ENCODE results near the gene CHD1.

The CHD1 gene

GRCh38 chr5:98905857-98906688 lies 22.7 kb downstream of the CHD1 start:
- DNase-seq (ENCODE audit: low spot score): peak; percentile 25
- TF ChIP-seq, protein P1, sequence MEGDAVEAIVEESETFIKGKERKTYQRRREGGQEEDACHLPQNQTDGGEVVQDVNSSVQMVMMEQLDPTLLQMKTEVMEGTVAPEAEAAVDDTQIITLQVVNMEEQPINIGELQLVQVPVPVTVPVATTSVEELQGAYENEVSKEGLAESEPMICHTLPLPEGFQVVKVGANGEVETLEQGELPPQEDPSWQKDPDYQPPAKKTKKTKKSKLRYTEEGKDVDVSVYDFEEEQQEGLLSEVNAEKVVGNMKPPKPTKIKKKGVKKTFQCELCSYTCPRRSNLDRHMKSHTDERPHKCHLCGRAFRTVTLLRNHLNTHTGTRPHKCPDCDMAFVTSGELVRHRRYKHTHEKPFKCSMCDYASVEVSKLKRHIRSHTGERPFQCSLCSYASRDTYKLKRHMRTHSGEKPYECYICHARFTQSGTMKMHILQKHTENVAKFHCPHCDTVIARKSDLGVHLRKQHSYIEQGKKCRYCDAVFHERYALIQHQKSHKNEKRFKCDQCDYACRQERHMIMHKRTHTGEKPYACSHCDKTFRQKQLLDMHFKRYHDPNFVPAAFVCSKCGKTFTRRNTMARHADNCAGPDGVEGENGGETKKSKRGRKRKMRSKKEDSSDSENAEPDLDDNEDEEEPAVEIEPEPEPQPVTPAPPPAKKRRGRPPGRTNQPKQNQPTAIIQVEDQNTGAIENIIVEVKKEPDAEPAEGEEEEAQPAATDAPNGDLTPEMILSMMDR (IDR thresholded peaks at IDR 0.05; ENCODE audit: extremely low read depth, insufficient read depth, missing control alignments): peak; percentile 50
- in situ Hi-C loops (cut with MboI; ENCODE audit: low pct_unique_long_range_greater_than_20kb, low sequenced_read_pairs, unreplicated experiment): no loop called here

GRCh38 chr5:98904780-98905179 lies 24.0 kb downstream of the CHD1 start:
- no peak for DNase-seq (ENCODE audit: low spot score)
- in situ Hi-C loops (cut with MboI; ENCODE audit: low pct_unique_long_range_greater_than_20kb, low sequenced_read_pairs, unreplicated experiment): no loop called here

DNA sequence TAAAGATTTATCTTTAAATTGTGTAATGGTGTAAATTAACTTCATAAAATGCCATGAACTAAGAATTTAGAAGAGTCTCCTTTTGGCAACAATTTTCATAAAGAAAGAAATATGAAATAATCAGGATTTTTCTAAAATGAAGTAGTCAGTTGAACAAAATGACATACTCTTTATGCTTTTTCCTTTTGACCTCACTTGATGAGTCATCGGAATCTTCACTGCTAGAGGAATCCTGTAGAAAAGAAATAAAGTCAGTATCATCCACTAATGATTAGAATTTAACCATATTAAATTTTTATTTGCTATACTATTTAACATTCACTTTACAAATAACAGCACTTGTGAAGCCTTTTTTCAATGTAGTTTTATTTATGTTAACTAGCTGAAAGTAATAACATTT lies 26.1 kb downstream of the CHD1 start:
- in situ Hi-C loops (cut with MboI; ENCODE audit: low pct_unique_long_range_greater_than_20kb, low sequenced_read_pairs, unreplicated experiment): no loop called here
- DNase-seq (ENCODE audit: low spot score): no peak

More at GRCh38 chr5:98904780-98905179, 24.0 kb downstream of the CHD1 start:
- TF ChIP-seq, protein P1 (IDR thresholded peaks at IDR 0.05; ENCODE audit: extremely low read depth, insufficient read depth, missing control alignments): no peak

GRCh38 chr5:98899456-98899855 lies 29.4 kb downstream of the CHD1 start:
- DNase-seq (ENCODE audit: low spot score): no peak
- in situ Hi-C loops (cut with MboI; ENCODE audit: low pct_unique_long_range_greater_than_20kb, low sequenced_read_pairs, unreplicated experiment): no loop called here
- TF ChIP-seq, protein P1 (IDR thresholded peaks at IDR 0.05; ENCODE audit: extremely low read depth, insufficient read depth, missing control alignments): no peak

More for the DNA sequence above, 26.1 kb downstream of the CHD1 start:
- TF ChIP-seq, protein P1 (IDR thresholded peaks at IDR 0.05; ENCODE audit: extremely low read depth, insufficient read depth, missing control alignments): no peak

GRCh38 chr5:98898743-98899142 lies 30.1 kb downstream of the CHD1 start:
- DNase-seq (ENCODE audit: low spot score): no peak
- TF ChIP-seq, protein P1 (IDR thresholded peaks at IDR 0.05; ENCODE audit: extremely low read depth, insufficient read depth, missing control alignments): no peak
- in situ Hi-C loops (cut with MboI; ENCODE audit: low pct_unique_long_range_greater_than_20kb, low sequenced_read_pairs, unreplicated experiment): no loop called here

- TF ChIP-seq, protein P1 (IDR thresholded peaks at IDR 0.05; ENCODE audit: extremely low read depth, insufficient read depth, missing control alignments): no peak
- in situ Hi-C loops (cut with MboI; ENCODE audit: low pct_unique_long_range_greater_than_20kb, low sequenced_read_pairs, unreplicated experiment): no loop called here
- DNase-seq (ENCODE audit: low spot score): no peak
Measured at GRCh38 chr5:98891591-98891990, 37.2 kb downstream of the CHD1 start.
